Progenitor cell of endocrine pancreas (in vitro differentiated cells): ENCODE measurements around the gene MBIP. TPM values are rescaled to one million over a fixed set of nuclear protein-coding genes. Genes with fewer than 3 reads are reported as not detected.

Experiments used
- DNase-seq: peaks from one replicate; pipeline ENCODE4 v3.0.0; 2021; ENCODE audit warnings: low spot score; ENCODE audit not compliant: unreplicated experiment
- H3K27ac Mint-ChIP-seq: 2 replicates; pipeline ENCODE4 v1.8.0; 2021; ENCODE audit warnings: mild to moderate bottlenecking, moderate library complexity, mixed read lengths
- H3K27me3 Mint-ChIP-seq: 2 replicates; pipeline ENCODE4 v1.8.0; 2021; ENCODE audit warnings: mixed read lengths
- H3K36me3 Mint-ChIP-seq: 2 replicates; pipeline ENCODE4 v1.8.0; 2022; ENCODE audit warnings: mixed read lengths; ENCODE audit not compliant: insufficient read depth
- H3K4me1 Mint-ChIP-seq: 2 replicates; pipeline ENCODE4 v1.8.0; 2021; ENCODE audit warnings: low read depth, mixed read lengths
- H3K4me3 Mint-ChIP-seq: 2 replicates; pipeline ENCODE4 v1.8.0; 2021; ENCODE audit warnings: low read depth, mild to moderate bottlenecking, moderate library complexity, mixed read lengths
- H3K9me3 Mint-ChIP-seq: 2 replicates; pipeline ENCODE4 v1.8.0; 2021; ENCODE audit warnings: low read depth, mixed read lengths
- CTCF ChIP-seq: fragments of 200-600 bp; sonication (generic); IDR thresholded peaks from one replicate; pipeline ENCODE4 v1.5.0; 2021; ENCODE audit warnings: antibody characterized with exemption, mild to moderate bottlenecking; ENCODE audit not compliant: unreplicated experiment
- long read RNA-seq: library from polyadenylated mRNA; unstranded; transcript quantifications from one replicate; pipeline ENCODE4 v2.0.0, GENCODE V29; 2020
- total RNA-seq: library from RNA; stranded (reverse); gene quantifications from 2 replicates; pipeline ENCODE4 v1.2.1, GENCODE V29; 2021

Gene MBIP
- 29.2 and 32.8 TPM in 2 replicates for total RNA-seq
- long read RNA-seq, transcript MBIP-203 (9 exons, 1,648 nt) = major isoform, 53 of 83 reads
- long read RNA-seq, transcript MBIP-202 (8 exons, 1,449 nt) = minor isoform, 5 of 83 reads
- long read RNA-seq, transcript MBIP-201 (9 exons, 1,586 nt) = minor isoform, 9 of 83 reads
- long read RNA-seq, partial matches to known transcripts = 3 of 83 reads
- long read RNA-seq, other reads (novel, unspliced or antisense) = 13 of 83 reads

- peak within 1 kb of the TSS; percentile 92 for H3K4me3 Mint-ChIP-seq
- H3K36me3 Mint-ChIP-seq = no peaks in the 10 kb centered on the region
- peaks cover 2% of the 10 kb centered on the region for H3K9me3 Mint-ChIP-seq
- H3K4me1 Mint-ChIP-seq = peaks cover 14% of the 10 kb centered on the region
- peak within 1 kb of the TSS; percentile 98 for H3K27ac Mint-ChIP-seq
- DNase-seq = peak; percentile 82
- no peak for TF ChIP-seq CTCF
- H3K27me3 Mint-ChIP-seq = peaks cover 24% of the 10 kb centered on the region
Measured at GRCh38 chr14:36320200-36320896, at the start of gene MBIP. MBIP (minus strand) TSS chr14:36320637; CDS start chr14:36320588, 49 bp downstream.

GRCh38 chr14:36367985-36368774 is 47.7 kb upstream of the MBIP start:
- Mint-ChIP-seq H3K36me3 (no peaks in the 10 kb centered on the region), H3K4me1 (no peaks in the 10 kb centered on the region), H3K27me3 (peaks cover 55% of the 10 kb centered on the region), H3K27ac (no peak overlapping the region), H3K4me3 (no peak overlapping the region), H3K9me3 (no peaks in the 10 kb centered on the region)
- no peak for TF ChIP-seq CTCF
- no peak for DNase-seq

- no peak for TF ChIP-seq CTCF
- Mint-ChIP-seq H3K36me3 (no peaks in the 10 kb centered on the region), H3K27ac (no peak overlapping the region), H3K9me3 (no peaks in the 10 kb centered on the region), H3K4me1 (no peaks in the 10 kb centered on the region), H3K27me3 (peaks cover 40% of the 10 kb centered on the region), H3K4me3 (no peak overlapping the region)
- DNase-seq = no peak
Measured at GRCh38 chr14:36365766-36366165, 45.3 kb upstream of the MBIP start.

- TF ChIP-seq CTCF = no peak
- Mint-ChIP-seq H3K36me3 (no peaks in the 10 kb centered on the region), H3K4me1 (no peaks in the 10 kb centered on the region), H3K27me3 (peaks cover 28% of the 10 kb centered on the region), H3K27ac (no peak overlapping the region), H3K9me3 (no peaks in the 10 kb centered on the region), H3K4me3 (no peak overlapping the region)
- DNase-seq = no peak
Measured at GRCh38 chr14:36363704-36364103, 43.3 kb upstream of the MBIP start.

- Mint-ChIP-seq H3K27ac (no peak overlapping the region), H3K27me3 (peaks cover 26% of the 10 kb centered on the region), H3K4me3 (no peak overlapping the region), H3K9me3 (no peaks in the 10 kb centered on the region), H3K36me3 (no peaks in the 10 kb centered on the region), H3K4me1 (no peaks in the 10 kb centered on the region)
- no peak for DNase-seq
- TF ChIP-seq CTCF = no peak
Measured at GRCh38 chr14:36362648-36363047, 42.2 kb upstream of the MBIP start.
